DND-41 (cell line): Measurements from ENCODE around the gene ERBB4.

Source experiments
- CTCF ChIP-seq: IDR thresholded peaks from 2 replicates; pipeline ENCODE4 v1.5.1; 2012; ENCODE audit warnings: borderline replicate concordance, low read length, moderate library complexity, mild to moderate bottlenecking; ENCODE audit not compliant: poor library complexity, severe bottlenecking; ENCODE audit errors: extremely low read depth
- EZH2 ChIP-seq: IDR thresholded peaks from 3 replicates; pipeline ENCODE4 v1.6.1; 2012; ENCODE audit warnings: borderline replicate concordance, low read depth, mild to moderate bottlenecking, moderate library complexity, low read length, inconsistent platforms; ENCODE audit not compliant: severe bottlenecking

- TF ChIP-seq CTCF (no peak), EZH2 (no peak)
Observed at GRCh38 chr2:211416373-211416772, 1122.2 kb downstream of the ERBB4 start.
